SKM-1 treated with dmso at 0.1 percent for 144 hours (cell line): ENCODE results near the gene LTV1.
"Not testable (repeated sequence)": the region's sequence is repeated elsewhere in the genome, so short reads cannot be mapped to it uniquely, and the experiment has no call there.

Experiments
- DNase-seq: peaks from one replicate; lab custom pipeline; 2025; ENCODE audit not compliant: unreplicated experiment; lab: John Stamatoyannopoulos, UW

Gene LTV1

DNA sequence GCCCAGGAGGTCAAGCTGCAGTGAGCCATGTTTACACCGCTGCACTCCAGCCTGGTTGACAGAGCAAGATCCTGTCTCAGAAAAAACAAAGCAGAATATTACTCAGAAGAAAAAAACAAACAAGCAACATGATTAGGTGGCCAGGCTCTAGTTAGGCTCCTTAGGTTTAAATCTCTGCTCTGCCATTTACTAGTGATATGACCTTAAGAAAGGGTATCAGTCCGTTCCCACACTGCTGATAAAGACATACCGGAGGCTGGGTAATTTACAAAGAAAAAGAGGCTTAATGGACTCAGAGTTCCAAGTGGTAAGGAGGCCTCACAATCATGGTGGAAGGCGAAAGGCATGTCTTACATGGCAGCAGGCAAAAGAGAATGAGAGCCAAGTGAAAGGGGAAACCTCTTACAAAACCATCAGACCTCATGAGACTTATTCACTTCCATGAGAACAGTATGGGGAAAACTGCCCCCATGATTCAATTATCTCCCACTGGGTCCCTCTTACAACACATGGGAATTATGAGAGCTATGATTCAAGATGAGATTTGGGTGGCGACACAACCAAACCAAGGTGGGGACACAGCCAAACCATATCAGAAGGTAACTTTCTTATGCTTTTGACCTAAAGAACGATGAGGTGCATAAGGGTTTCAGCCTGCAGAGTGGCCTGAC is 2.4 kb upstream of the LTV1 start:
- no peak for DNase-seq

- DNase-seq, result no peak
Measured at GRCh38 chr6:143842461-143842901, 657 bp upstream of the LTV1 start.

GRCh38 chr6:143843677-143843999 is 500 bp downstream of the LTV1 start:
- DNase-seq, result no peak

GRCh38 chr6:143844006-143844405 is 868 bp downstream of the LTV1 start:
- DNase-seq, result no peak

DNA sequence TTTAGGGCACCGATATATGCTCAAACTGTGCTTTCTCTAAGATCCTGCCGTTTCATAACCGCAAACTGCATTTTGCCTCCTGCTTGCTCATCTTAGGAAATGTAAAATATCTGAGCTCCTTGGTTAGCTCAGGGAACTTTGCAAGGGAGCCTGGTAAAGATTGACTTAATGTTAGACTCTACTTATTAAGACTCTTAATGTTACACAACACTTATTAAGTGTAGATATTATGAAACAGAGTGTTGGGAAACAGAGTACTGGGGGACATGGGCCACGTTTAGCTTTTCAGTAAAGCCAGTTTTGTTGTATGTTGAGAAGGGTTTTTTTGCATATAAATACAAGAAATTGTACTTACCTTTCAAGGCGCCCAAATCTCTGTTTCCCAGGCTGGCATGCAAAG is 1.9 kb downstream of the LTV1 start:
- DNase-seq, result no peak

DNA sequence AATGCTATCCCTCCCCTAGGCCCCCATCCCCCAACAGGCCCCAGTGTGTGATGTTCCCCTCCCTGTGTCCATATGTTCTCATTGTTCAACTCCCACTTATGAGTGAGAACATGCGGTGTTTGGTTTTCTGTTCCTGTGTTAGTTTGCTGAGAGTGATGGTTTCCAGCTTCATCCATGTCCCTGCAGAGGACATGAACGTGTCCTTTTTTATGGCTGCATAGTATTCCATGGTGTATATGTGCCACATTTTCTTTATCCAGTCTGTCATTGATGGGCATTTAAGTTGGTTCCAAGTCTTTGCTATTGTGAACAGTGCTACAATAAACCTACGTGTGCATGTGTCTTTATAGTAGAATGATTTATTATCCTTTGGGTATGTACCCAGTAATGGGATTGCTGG is 8.6 kb downstream of the LTV1 start:
- DNase-seq, result not testable (repeated sequence)

DNA sequence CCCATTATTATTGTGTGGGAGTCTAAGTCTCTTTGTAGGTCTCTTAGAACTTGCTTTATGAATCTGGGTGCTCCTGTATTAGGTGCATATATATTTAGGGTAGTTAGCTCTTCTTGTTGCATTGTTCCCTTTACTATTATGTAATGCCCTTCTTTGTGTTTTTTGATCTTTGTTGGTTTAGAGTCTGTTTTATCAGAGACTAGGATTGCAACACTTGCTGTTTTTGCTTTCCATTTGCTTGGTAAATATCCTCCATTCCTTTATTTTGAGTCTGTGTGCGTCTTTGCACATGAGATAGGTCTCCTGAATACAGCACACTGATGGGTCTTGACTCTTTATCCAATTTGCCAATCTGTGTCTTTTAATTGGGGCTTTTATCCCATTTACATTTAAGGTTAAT is 11.9 kb downstream of the LTV1 start:
- DNase-seq, result not testable (repeated sequence)

GRCh38 chr6:143856762-143857161 is 13.6 kb downstream of the LTV1 start:
- DNase-seq, result not testable (repeated sequence)

DNA sequence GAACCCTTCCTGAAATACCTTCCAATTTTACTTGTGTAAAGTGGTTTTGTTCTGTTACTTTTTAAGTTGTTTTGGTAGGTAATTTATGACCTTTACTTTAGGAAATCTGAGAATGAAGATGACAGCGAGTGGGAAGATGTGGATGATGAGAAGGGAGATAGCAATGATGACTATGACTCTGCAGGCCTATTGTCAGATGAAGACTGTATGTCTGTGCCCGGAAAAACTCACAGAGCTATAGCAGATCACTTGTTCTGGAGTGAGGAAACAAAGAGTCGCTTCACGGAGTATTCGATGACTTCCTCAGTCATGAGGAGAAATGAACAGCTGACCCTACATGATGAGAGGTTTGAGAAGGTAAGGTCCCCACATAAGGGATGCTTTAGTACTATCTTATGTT is 14.5 kb downstream of the LTV1 start:
- no peak for DNase-seq

DNA sequence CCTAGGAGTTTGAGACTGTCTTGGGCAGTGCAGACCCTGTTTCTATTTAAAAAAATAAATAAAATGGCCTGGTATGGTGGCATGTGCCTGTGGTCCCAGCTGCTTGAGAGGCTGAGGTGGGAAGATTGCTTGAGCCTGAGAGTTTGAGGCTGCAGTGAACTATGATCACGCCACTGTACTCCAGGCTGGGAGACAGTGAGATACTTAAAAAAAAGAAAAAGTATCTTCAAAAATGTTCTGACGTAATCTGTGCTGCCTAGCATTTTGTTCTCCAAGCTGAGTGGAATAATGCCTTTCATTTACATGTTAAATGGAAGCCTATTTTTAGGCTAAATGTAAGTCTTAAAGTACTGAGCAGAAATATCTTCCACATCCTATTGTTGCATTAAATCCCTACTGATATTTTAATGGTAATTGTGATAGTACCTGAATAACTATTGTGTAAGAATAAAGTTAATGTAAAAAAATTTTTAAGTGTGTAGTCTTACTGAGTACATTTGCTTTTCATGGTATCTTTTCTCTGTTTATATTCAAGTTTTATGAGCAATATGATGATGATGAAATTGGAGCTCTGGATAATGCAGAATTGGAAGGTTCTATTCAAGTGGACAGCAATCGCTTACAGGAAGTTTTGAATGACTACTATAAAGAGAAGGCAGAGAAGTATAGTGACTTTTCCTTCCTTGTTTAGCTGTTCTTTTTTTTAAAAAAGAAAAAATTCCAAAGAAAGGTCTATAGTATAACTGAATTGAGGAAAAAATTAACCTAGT is 16.9 kb downstream of the LTV1 start:
- no peak for DNase-seq

DNA sequence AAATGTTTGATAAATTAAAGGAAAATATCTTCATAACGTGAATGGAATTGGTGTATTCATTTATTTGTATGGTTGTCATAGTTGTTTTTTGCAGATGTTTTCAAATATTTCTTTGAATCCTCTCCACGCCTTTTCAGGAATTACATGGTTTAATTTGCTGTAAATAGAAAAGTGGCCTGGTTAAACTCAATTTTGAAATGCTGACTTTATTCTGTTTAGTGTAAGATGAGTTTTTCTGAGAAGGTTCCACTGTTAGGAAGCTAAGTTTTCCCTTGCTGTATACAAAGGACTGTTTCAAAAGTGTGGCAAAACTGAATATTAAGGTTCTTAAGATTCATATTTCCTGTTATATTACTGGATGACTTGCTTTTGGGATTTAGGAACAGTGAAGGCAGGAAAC is 20.6 kb downstream of the LTV1 start:
- DNase-seq, result no peak

GRCh38 chr6:143864234-143864633 is 21.1 kb downstream of the LTV1 start, which contains the start of gene ZC2HC1B:
Gene ZC2HC1B (plus strand): TSS chr6:143864474. CDS start chr6:143864540, 66 bp downstream.
- DNase-seq, result no peak

- no peak for DNase-seq
Measured at GRCh38 chr6:143867236-143867635, 24.1 kb downstream of the LTV1 start.

DNA sequence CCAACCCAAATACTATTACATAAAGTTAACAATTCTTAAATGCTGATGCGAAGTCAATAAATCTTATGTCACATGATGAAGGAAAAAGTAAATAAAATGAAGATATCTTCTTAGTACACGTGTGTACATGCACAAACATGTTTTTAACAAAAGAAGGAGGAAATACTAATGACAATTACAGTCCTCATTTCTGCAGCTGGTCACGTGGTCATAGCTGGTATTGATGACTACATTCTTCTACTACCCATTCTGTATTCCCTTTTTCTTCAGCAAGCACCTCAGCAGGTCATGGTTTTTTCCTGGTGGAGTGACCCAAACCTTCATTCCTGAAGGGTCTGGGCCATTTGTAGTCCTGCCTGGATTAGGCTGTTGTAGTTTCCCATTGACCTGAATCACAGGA is 25.7 kb downstream of the LTV1 start:
- not testable (repeated sequence) for DNase-seq

GRCh38 chr6:143871202-143871730 is 28.1 kb downstream of the LTV1 start:
- not testable (repeated sequence) for DNase-seq

DNA sequence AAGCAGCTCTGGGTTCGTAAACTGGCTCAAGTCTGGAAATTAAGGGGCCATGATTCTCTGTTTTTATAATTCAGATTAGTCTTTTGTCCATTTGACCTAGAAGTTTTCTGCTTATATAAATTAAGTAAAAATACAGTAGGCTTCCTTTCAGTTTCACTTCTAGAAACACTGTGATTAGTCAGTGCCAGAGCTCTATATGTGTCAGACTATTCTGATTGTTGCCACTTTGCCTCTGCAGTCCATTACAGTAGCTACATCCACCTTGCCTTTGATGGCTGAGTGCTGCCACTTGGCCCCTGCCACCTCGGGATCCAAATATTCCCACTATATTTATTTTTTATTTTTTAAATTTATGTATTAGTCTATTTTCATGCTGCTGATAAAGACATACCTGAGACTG is 29.1 kb downstream of the LTV1 start:
- no peak for DNase-seq

DNA sequence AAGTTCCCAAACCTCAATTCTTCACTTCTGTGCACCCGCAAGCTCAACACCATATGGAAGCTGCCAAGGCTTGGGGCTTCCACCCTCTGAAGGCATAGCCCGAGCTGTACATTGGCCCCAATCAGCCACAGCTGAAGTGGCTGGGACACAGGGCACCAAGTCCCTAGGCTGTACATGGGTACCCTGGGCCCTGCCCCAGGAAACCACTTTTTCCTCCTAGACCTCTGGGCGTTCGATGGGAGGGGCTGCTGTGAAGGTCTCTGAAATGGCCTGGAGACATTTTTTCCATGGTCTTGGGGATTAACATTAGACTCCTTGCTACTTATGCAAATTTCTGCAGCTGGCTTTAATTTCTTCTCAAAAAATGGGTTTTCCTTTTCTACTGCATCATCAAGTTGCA is 30.5 kb downstream of the LTV1 start:
- DNase-seq, result not testable (repeated sequence)

GRCh38 chr6:143874503-143874902 is 31.4 kb downstream of the LTV1 start:
- DNase-seq, result not testable (repeated sequence)

GRCh38 chr6:143877584-143878271 is 34.6 kb downstream of the LTV1 start:
- no peak for DNase-seq

GRCh38 chr6:143878272-143878760 is 35.2 kb downstream of the LTV1 start:
- no peak for DNase-seq

GRCh38 chr6:143880412-143880811 is 37.3 kb downstream of the LTV1 start:
- no peak for DNase-seq
